Breast epithelium (tissue), 3 donors: ENCODE measurements around the gene NUAK1.

ENCODE experiments used
- POLR2A ChIP-seq: fragments of 450-650 bp; IDR thresholded peaks from one replicate; pipeline ENCODE4 v1.6.1; 2016; ENCODE audit warnings: antibody characterized with exemption, mild to moderate bottlenecking, moderate library complexity
- POLR2AphosphoS5 ChIP-seq, 3 donors: sonication (generic); formaldehyde crosslinking; IDR thresholded peaks; one replicate each; pipeline ENCODE4 v1.6.1; 2017; ENCODE audit warnings: antibody characterized with exemption in 3 of 3
- TF ChIP-seq, protein P1 (sequence below), 3 donors: fragments of 450-650 bp; IDR thresholded peaks; one replicate each; pipeline ENCODE4 v1.5.1; 2016 to 2017; ENCODE audit warnings: antibody characterized with exemption in 3 of 3, mild to moderate bottlenecking in 3 of 3, moderate library complexity in 3 of 3

DNA sequence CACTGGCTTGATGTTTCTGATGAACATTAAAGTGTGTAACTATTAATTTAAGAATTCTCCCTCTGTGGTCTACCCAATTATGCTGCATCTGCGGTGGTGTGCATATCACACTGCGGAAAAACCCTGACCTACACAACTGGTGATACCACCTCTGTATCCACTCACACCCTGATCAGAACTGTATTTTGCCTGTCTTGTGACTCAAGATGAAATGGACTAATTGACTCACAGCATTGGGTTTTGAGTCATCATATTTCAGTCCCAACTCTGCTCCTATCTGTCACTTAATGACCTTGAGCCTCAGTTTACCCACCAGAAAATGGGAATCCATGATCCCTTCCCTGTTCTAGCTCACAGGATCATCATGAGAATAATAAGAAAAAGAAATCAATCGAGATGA, 65.6 kb downstream of the NUAK1 start:
- TF ChIP-seq, protein P1, sequence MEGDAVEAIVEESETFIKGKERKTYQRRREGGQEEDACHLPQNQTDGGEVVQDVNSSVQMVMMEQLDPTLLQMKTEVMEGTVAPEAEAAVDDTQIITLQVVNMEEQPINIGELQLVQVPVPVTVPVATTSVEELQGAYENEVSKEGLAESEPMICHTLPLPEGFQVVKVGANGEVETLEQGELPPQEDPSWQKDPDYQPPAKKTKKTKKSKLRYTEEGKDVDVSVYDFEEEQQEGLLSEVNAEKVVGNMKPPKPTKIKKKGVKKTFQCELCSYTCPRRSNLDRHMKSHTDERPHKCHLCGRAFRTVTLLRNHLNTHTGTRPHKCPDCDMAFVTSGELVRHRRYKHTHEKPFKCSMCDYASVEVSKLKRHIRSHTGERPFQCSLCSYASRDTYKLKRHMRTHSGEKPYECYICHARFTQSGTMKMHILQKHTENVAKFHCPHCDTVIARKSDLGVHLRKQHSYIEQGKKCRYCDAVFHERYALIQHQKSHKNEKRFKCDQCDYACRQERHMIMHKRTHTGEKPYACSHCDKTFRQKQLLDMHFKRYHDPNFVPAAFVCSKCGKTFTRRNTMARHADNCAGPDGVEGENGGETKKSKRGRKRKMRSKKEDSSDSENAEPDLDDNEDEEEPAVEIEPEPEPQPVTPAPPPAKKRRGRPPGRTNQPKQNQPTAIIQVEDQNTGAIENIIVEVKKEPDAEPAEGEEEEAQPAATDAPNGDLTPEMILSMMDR (IDR thresholded peaks at IDR 0.05), result no peak
- TF ChIP-seq POLR2A (no peak), POLR2AphosphoS5 (IDR thresholded peaks at IDR 0.05) (no peak)
